Right forelimb (tissue), 1 donor: Measurements from ENCODE around the gene STK32B.
"Not testable (repeated sequence)": the region's sequence is repeated elsewhere in the genome, so short reads cannot be mapped to it uniquely, and the experiment has no call there.

Experiments used
- DNase-seq: peaks from one replicate; pipeline ENCODE4 v3.0.0-alpha.2; 2018

The STK32B gene

GRCh38 chr4:5213087-5213595 is 161.9 kb downstream of the STK32B start:
- no peak for DNase-seq

- no peak for DNase-seq
Measured at GRCh38 chr4:5215321-5215720, 164.0 kb downstream of the STK32B start.

GRCh38 chr4:5217421-5217820 is 166.1 kb downstream of the STK32B start:
- no peak for DNase-seq

- DNase-seq: no peak
Measured at GRCh38 chr4:5218376-5219069, 167.2 kb downstream of the STK32B start.

GRCh38 chr4:5220028-5220427 is 168.7 kb downstream of the STK32B start:
- DNase-seq: no peak

GRCh38 chr4:5222047-5222446 is 170.8 kb downstream of the STK32B start:
- no peak for DNase-seq

GRCh38 chr4:5222951-5223350 is 171.7 kb downstream of the STK32B start:
- DNase-seq: no peak

- DNase-seq: no peak
Measured at GRCh38 chr4:5224340-5224739, 173.1 kb downstream of the STK32B start.

GRCh38 chr4:5232549-5232948 is 181.3 kb downstream of the STK32B start:
- no peak for DNase-seq

- no peak for DNase-seq
Measured at GRCh38 chr4:5237086-5237660, 185.9 kb downstream of the STK32B start.

- DNase-seq: no peak
Measured at GRCh38 chr4:5238173-5238572, 186.9 kb downstream of the STK32B start.

GRCh38 chr4:5247061-5247460 is 195.8 kb downstream of the STK32B start:
- not testable (repeated sequence) for DNase-seq

- DNase-seq: no peak
Measured at GRCh38 chr4:5247735-5248134, 196.5 kb downstream of the STK32B start.

- no peak for DNase-seq
Measured at GRCh38 chr4:5249727-5250126, 198.4 kb downstream of the STK32B start.

- DNase-seq: not testable (repeated sequence)
Measured at GRCh38 chr4:5250536-5250935, 199.3 kb downstream of the STK32B start.

- DNase-seq: no peak
Measured at GRCh38 chr4:5256421-5256820, 205.1 kb downstream of the STK32B start.

GRCh38 chr4:5257086-5257485 is 205.8 kb downstream of the STK32B start:
- DNase-seq: no peak

- no peak for DNase-seq
Measured at GRCh38 chr4:5259471-5259870, 208.2 kb downstream of the STK32B start.

GRCh38 chr4:5260121-5260520 is 208.8 kb downstream of the STK32B start:
- DNase-seq: no peak

GRCh38 chr4:5261866-5262265 is 210.6 kb downstream of the STK32B start:
- DNase-seq: no peak

GRCh38 chr4:5266991-5267390 is 215.7 kb downstream of the STK32B start:
- DNase-seq: no peak

GRCh38 chr4:5267408-5267807 is 216.1 kb downstream of the STK32B start:
- DNase-seq: no peak

GRCh38 chr4:5276475-5277075 is 225.3 kb downstream of the STK32B start:
- no peak for DNase-seq

- DNase-seq: no peak
Measured at GRCh38 chr4:5277079-5277478, 225.8 kb downstream of the STK32B start.
